Lung (tissue), 12 donors: ENCODE measurements around the gene COBL. TPM values are rescaled to one million over a fixed set of nuclear protein-coding genes. Genes with fewer than 3 reads are reported as not detected.
"Not testable (repeated sequence)": the region's sequence is repeated elsewhere in the genome, so short reads cannot be mapped to it uniquely, and the experiment has no call there.

ENCODE experiments used
- ATAC-seq: fragments of 200-7000 bp; cut with Tn5 transposase; one replicate; pipeline ENCODE4 v1.9.1; 2020; ENCODE audit warnings: moderate number of reproducible peaks; ENCODE audit not compliant: insufficient read depth, low FRiP score
- DNase-seq, 3 donors: peaks; one replicate each; pipeline ENCODE4 v3.0.0-alpha.2; 2013 to 2017
- H3K27ac ChIP-seq, 2 donors: one replicate each; pipeline ENCODE4 v1.5.1; 2013; ENCODE audit warnings: mild to moderate bottlenecking in 2 of 2, moderate library complexity in 2 of 2, control low read depth in 1 of 2, inconsistent platforms in 1 of 2, low read depth in 1 of 2, low read length in 1 of 2
- H3K27me3 ChIP-seq, 3 donors: one replicate each; pipeline ENCODE4 v1.5.1; 2013; ENCODE audit warnings: low read length in 2 of 3; ENCODE audit not compliant: control insufficient read depth in 3 of 3, insufficient read depth in 3 of 3
- H3K36me3 ChIP-seq, 4 donors: one replicate each; pipeline ENCODE4 v1.5.1; 2013; ENCODE audit warnings: low read length in 4 of 4, mild to moderate bottlenecking in 1 of 4, moderate library complexity in 1 of 4; ENCODE audit not compliant: control insufficient read depth in 4 of 4, insufficient read depth in 4 of 4
- H3K4me1 ChIP-seq, 5 donors: one replicate each; pipeline ENCODE4 v1.5.1; 2013; ENCODE audit warnings: low read length in 5 of 5, mild to moderate bottlenecking in 2 of 5, moderate library complexity in 1 of 5; ENCODE audit not compliant: control insufficient read depth in 5 of 5, insufficient read depth in 5 of 5
- H3K4me3 ChIP-seq: one replicate; pipeline ENCODE4 v1.5.1; 2013; ENCODE audit warnings: mild to moderate bottlenecking, control low read depth, moderate library complexity
- H3K9ac ChIP-seq, 2 donors: one replicate each; pipeline ENCODE4 v1.5.1; 2013; ENCODE audit warnings: low read length in 2 of 2, control low read depth in 1 of 2; ENCODE audit not compliant: insufficient read depth in 1 of 2
- H3K9me3 ChIP-seq, 4 donors: one replicate each; pipeline ENCODE4 v1.5.1; 2013; ENCODE audit warnings: low read length in 3 of 4, mild to moderate bottlenecking in 1 of 4, moderate library complexity in 1 of 4; ENCODE audit not compliant: control insufficient read depth in 4 of 4, insufficient read depth in 3 of 4
- CTCF ChIP-seq: IDR thresholded peaks from 2 replicates; pipeline ENCODE4 v1.5.1; 2012; ENCODE audit warnings: mild to moderate bottlenecking; ENCODE audit errors: control extremely low read depth, extremely low read depth
- WGBS, 2 donors: extraction: QIAGEN DNeasy Blood & Tissue Kit; methylation state at CpG; one replicate each; pipeline ENCODE4 v1.1.7; 2013; 5-methylcytosine and 5-hydroxymethylcytosine counted together
- polyA plus RNA-seq, 2 donors: library from polyadenylated mRNA; stranded (reverse); fragments of 200-250 nt; gene quantifications; one replicate each; pipeline ENCODE4 v1.2.1, GENCODE V29; 2013
- total RNA-seq, 2 donors: library from RNA; depleted of rRNA in 1 of 2; stranded (reverse); fragments of >200 nt in 1 of 2; gene quantifications; one replicate each; pipeline ENCODE4 v1.2.1, GENCODE V29; 2014 to 2021
- donor health status: control.
- donor health status: control.
- donor health status: Bipolar disorder and iron deficiency.
- donor health status: healthy.
- donor health status: DM: yes; HTN: yes; CAD: no.

The COBL gene
- total and polyA plus RNA-seq, 4 donors = 6.3 to 38.1 (median 15.0) TPM

DNA sequence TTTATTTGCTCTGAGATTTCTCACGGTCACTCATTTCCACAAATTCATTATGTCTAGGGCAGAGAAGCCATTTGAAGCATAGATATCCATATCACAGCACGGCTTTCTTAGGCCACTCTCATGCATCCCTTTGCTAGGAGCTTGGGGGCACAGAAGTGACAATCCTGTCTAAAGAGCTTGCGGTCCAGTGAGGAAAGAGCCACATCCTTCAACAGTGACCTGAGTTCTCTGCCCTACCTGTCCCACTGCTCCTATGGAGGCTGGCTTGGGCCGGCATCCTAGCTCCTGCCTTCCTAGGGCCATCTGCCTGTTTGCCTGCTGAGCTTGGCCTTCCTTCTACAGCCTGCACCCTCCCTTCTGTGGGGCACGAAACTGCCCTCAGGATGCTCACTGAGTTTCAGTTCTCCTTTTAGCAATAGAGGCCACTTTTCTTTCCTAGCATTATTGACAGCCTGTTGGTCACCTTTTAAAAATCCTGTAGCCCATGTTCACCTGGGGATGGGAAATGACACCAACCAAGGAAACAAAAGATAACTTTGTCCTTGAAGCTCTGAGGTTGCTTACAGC lies 321.8 kb downstream of the COBL start:
- H3K9me3 ChIP-seq = peaks cover 0 to 2% (median 0%) of the 10 kb centered on the region in 4 donors
- WGBS, 2 donors = 74 to 88% methylated on average over 5 of the region's 5 CpGs
- H3K27me3 ChIP-seq = no peaks in the 10 kb centered on the region
- no peak overlapping the region for H3K9ac ChIP-seq
- H3K4me3 ChIP-seq = no peak overlapping the region
- no peaks in the 10 kb centered on the region for H3K36me3 ChIP-seq
- no peaks in the 10 kb centered on the region for H3K4me1 ChIP-seq
- DNase-seq (no peak), ATAC-seq (no peak)
- TF ChIP-seq CTCF = no peak
- H3K27ac ChIP-seq = no peak overlapping the region

- not testable (repeated sequence) for H3K4me1 ChIP-seq, H3K4me3 ChIP-seq, ATAC-seq, H3K27ac ChIP-seq, H3K9ac ChIP-seq, H3K27me3 ChIP-seq, H3K9me3 ChIP-seq, H3K36me3 ChIP-seq, DNase-seq
- 87 to 98% methylated on average over 1 of the region's 1 CpG for WGBS, 2 donors
These were observed 326.4 kb downstream of the COBL start for GRCh38 chr7:50990214-50990613.

DNA sequence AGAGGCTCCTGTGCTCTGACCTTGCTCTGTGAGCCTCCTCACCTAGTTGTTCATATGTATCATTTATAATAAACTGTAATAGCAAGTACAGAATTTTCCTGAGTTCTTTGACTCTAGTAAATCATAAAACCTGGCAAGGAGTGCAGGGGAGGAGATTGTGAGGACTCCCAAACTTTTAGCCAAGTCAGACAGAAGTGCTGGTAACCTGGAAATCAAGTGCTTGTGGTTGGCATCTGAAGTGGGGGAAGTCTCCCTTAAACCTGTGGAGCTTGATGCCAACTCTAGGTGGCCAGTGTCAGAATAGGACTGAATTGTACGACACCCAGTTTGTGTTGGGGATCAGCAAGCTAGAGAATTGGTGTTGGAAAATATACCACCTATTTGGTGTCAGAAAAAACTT lies 327.6 kb downstream of the COBL start:
- H3K27me3 ChIP-seq = no peaks in the 10 kb centered on the region
- H3K9me3 ChIP-seq = no peaks in the 10 kb centered on the region
- H3K36me3 ChIP-seq = no peaks in the 10 kb centered on the region
- 79 to 86% methylated on average over 1 of the region's 1 CpG for WGBS, 2 donors
- no peaks in the 10 kb centered on the region for H3K4me1 ChIP-seq
- TF ChIP-seq CTCF = no peak
- no peak overlapping the region for H3K27ac ChIP-seq
- no peak for DNase-seq
- peak; percentile 54 for ATAC-seq
- H3K9ac ChIP-seq = no peak overlapping the region
- no peak overlapping the region for H3K4me3 ChIP-seq

GRCh38 chr7:50988465-50988864 lies 328.1 kb downstream of the COBL start:
- H3K27me3 ChIP-seq = no peaks in the 10 kb centered on the region
- no peak overlapping the region for H3K4me3 ChIP-seq
- DNase-seq (no peak), ATAC-seq (no peak)
- H3K36me3 ChIP-seq = no peaks in the 10 kb centered on the region
- H3K4me1 ChIP-seq = no peaks in the 10 kb centered on the region
- H3K9ac ChIP-seq = no peak overlapping the region
- no peak for TF ChIP-seq CTCF
- H3K9me3 ChIP-seq = no peaks in the 10 kb centered on the region
- WGBS, 2 donors = 91 to 94% methylated on average over 6 of the region's 6 CpGs
- no peak overlapping the region for H3K27ac ChIP-seq
